NT2/D1 (cell line): ENCODE measurements around the gene ARV1.

Experiments
- YY1 ChIP-seq: IDR thresholded peaks from 2 replicates; pipeline ENCODE4 v1.6.1; 2011; ENCODE audit not compliant: insufficient read length, insufficient read depth
- ZNF274 ChIP-seq: IDR thresholded peaks from 2 replicates; pipeline ENCODE4 v1.6.1; 2011; ENCODE audit warnings: mild to moderate bottlenecking, low read depth, low read length

GRCh38 chr1:231013391-231014015 is 34.6 kb downstream of the ARV1 start:
- TF ChIP-seq ZNF274: no peak
- no peak for TF ChIP-seq YY1
